Measurements from ENCODE around the gene SMARCD2.
"Not testable (repeated sequence)": the region's sequence is repeated elsewhere in the genome, so short reads cannot be mapped to it uniquely, and the experiment has no call there.

The SMARCD2 gene

DNA sequence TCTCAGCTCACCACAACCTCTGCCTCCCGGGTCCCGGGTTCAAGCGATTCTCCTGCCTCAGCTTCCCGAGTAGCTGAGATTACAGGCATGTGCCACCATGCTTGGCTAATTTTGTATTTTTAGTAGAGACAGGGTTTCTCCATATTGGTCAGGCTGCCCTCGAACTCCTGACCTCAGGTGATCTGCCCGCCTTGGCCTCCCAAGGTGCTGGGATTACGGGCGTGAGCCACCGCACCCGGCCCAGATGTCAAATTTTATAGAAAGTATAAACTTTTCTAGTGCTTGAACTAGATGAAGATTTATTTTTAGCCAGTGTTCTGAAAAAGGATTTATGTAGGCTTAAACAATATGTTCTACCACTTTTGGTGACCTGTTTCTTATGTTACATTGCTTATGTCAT lies 46.1 kb downstream of the SMARCD2 start:
- DNase-seq: not testable (repeated sequence)

DNA sequence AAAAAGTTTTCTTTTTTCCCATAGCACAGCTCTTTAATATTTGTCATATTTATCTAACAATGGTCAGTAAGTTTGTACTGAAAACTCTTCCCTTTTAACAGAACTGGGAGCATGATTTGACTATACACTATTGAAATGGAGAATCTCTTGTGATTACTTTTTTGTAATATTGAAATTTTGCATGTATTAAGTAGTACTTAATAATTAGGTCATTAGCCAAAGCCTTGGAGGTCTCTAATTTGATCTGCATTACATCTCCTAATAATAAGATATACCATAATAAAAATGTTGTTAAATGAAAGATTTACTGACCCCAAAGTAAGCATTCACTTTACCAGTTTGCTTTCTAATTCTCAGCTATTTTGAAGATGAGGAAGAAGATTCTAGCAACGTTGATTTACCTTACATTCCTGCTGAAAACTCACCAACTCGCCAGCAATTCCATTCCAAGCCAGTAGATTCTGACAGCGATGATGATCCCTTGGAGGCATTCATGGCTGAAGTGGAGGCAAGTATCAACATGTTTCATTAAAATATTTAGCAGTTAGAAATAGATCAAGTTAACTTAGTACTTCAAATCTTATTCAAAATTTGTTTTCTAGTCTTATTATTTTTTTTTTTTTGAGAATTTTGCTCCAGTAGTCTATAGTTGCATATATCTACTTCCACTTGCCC lies 50.3 kb downstream of the SMARCD2 start:
- no peak for DNase-seq

DNA sequence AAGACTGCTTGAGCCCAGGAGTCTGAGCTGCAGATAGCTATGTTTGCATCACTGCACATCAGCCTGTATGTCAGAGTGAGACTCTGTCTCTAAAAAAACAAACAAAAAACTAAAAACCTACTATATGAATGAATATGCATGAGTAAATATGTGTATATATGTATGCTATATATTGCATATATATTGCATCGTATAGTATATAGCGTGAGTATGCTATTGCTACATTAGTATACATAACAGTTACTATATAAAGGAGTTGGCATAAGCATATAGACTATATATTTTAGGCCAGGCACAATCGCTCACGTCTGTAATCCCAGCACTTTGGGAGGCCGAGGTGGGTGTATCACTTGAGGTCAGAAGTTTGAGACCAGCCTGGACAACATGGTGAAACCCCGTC lies 52.4 kb downstream of the SMARCD2 start:
- no peak for DNase-seq

DNA sequence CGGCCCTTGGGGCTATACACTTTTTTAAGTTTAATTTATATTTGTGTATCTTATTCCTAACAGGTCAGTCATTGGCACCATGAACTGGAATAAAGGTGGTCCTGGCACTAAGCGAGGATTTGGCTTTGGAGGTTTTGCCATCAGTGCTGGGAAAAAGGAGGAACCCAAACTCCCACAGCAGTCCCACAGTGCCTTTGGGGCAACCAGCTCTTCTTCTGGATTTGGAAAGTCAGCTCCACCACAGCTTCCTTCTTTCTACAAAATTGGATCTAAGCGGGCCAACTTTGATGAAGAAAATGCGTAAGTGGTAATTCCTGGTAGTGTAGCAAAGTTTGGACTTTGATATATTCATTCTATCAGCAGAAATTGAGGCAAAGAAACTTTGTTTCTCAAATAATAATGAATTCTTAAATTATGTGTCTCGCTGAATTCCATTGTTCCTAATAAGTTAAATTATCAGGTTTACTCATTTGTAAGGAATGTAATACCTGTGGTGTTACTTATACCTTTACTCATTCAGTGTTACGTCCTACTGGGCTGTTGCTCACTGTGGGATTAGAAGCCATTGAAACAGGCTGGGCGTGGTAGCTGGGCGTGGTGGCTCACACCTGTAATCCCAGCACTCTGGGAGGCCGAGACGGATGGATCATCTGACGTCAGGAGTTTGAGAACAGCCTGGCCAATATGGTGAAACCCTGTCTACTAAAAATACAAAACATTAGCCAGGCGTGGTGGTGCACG lies 55.3 kb downstream of the SMARCD2 start:
- DNase-seq: no peak

DNA sequence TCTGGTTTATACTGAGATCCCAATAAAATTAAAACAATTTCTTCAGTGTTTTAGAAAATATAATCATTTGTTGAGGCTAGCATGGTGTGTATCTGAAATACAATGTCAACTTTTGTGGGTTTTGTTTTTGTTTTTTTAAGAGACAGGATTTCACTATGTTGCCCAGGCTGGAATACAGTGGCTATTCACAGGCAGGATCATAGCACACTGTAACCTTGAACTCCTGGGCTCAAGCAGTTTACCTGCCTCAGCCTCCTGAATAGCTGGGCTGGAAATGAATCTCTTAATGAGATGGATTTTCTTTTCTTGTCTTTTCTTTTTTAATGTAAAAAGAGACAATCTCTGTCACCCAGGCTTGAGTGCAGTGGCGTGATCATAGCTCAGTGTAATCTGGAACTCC lies 56.4 kb downstream of the SMARCD2 start:
- no peak for DNase-seq

DNA sequence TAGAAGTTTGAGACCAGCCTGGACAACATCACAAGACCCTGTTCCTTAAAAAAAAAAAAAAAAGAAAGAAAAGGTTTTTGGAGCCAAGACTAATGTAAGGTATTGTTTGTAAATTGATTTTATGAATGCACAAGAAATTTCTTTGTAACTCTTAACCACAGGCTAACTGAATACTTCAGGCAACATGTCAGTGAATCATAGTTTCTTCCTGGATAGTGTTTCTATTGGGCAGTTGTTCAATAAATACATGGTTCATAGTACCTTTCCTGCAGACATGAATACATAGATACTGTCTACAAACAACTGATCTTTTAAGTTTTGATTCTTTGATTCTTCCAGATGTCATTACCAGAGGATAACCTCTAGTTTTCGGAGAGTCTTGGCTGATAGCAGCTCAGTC lies 56.9 kb downstream of the SMARCD2 start:
- no peak for DNase-seq

DNA sequence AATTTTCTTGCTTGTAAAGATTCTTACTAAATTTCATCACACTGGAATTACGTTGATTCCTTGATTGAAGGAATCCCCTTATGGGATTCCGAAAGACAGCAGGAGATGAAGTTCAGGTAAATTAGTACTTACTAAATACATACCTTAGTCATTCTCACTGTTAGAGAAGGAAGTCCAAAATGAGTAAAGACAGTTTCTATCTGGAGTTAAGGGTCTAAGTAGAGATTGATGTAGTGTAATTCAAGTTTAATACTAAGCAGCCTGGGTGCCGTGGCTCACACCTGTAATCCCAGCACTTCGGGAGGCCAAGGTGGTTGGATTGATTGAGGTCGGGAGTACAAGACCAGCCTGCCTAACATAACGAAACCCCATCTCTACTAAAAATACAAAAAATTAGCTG lies 59.0 kb downstream of the SMARCD2 start:
- no peak for DNase-seq

Measured in hematopoietic multipotent progenitor cell treated with erythropoietin and hydrocortisone succinate and interleukin-3 and kit ligand, for 8 days (in vitro differentiated cells).